GM18517 (cell line): ENCODE results near the gene LYZL2.
"Not testable (repeated sequence)": the region's sequence is repeated elsewhere in the genome, so short reads cannot be mapped to it uniquely, and the experiment has no call there.

Experiments
- ATAC-seq: cut with Tn5 transposase; IDR thresholded peaks from one replicate; pipeline ENCODE4 v1.9.1; 2021; ENCODE audit warnings: mild to moderate bottlenecking, moderate library complexity; ENCODE audit not compliant: unreplicated experiment

LYZL2 gene

GRCh38 chr10:30596013-30596412, 33.5 kb downstream of the LYZL2 start:
- no peak for ATAC-seq

- ATAC-seq = no peak
These were observed 35.5 kb downstream of the LYZL2 start for GRCh38 chr10:30594077-30594476.

- not testable (repeated sequence) for ATAC-seq
These were observed 36.8 kb downstream of the LYZL2 start for GRCh38 chr10:30592770-30593169.

- ATAC-seq = no peak
These were observed 38.3 kb downstream of the LYZL2 start for GRCh38 chr10:30591249-30591670.

GRCh38 chr10:30589441-30589840, 40.1 kb downstream of the LYZL2 start:
- ATAC-seq = no peak

GRCh38 chr10:30587522-30588031, 42.0 kb downstream of the LYZL2 start:
- ATAC-seq = peak; percentile 80

- no peak for ATAC-seq
These were observed 42.7 kb downstream of the LYZL2 start for GRCh38 chr10:30586828-30587227.

GRCh38 chr10:30583778-30584415, 45.7 kb downstream of the LYZL2 start:
- no peak for ATAC-seq

- ATAC-seq = no peak
These were observed 47.7 kb downstream of the LYZL2 start for GRCh38 chr10:30581779-30582380.

- ATAC-seq = no peak
These were observed 48.9 kb downstream of the LYZL2 start for GRCh38 chr10:30580676-30581075.

- ATAC-seq = no peak
These were observed 49.3 kb downstream of the LYZL2 start for GRCh38 chr10:30580241-30580640.

- ATAC-seq = no peak
These were observed 50.0 kb downstream of the LYZL2 start for GRCh38 chr10:30579574-30579973.

GRCh38 chr10:30577048-30577447, 52.5 kb downstream of the LYZL2 start:
- ATAC-seq = no peak

GRCh38 chr10:30576641-30577040, 52.9 kb downstream of the LYZL2 start:
- no peak for ATAC-seq

- ATAC-seq = no peak
These were observed 55.1 kb downstream of the LYZL2 start for GRCh38 chr10:30574432-30574796.

GRCh38 chr10:30573721-30574431, 55.7 kb downstream of the LYZL2 start:
- ATAC-seq = no peak

GRCh38 chr10:30565449-30565848, 64.1 kb downstream of the LYZL2 start:
- no peak for ATAC-seq

GRCh38 chr10:30562787-30563186, 66.8 kb downstream of the LYZL2 start:
- ATAC-seq = no peak
